AG04449 (cell line): ENCODE measurements around the gene ANO2.
A peak's percentile ranks its signal among the peaks of the same experiment; 100 is the strongest.

Experiments
- CTCF ChIA-PET: fragments of 350-600 bp; formaldehyde crosslinking; extraction: SDS; loops from one replicate; lab custom pipeline; 2021; ENCODE audit warnings: antibody characterized with exemption; lab: Yijun Ruan, JAX
- POLR2A ChIA-PET: fragments of 400-600, 350-600 bp; formaldehyde crosslinking; extraction: SDS; loops from one replicate; lab custom pipeline; 2020; ENCODE audit warnings: antibody characterized with exemption, inconsistent platforms; lab: Yijun Ruan, JAX
- DNase-seq: peaks from one replicate; pipeline ENCODE4 v3.0.0-alpha.2; 2010; ENCODE audit warnings: low read depth, low spot score
- H3K4me3 ChIP-seq: 2 replicates; pipeline ENCODE4 v1.5.1; 2011; ENCODE audit warnings: low read depth, mild to moderate bottlenecking, control low read depth, low read length
- CTCF ChIP-seq: IDR thresholded peaks from one replicate; pipeline ENCODE4 v1.5.1; 2011; ENCODE audit warnings: mild to moderate bottlenecking, moderate library complexity, low read length, control low read depth, inconsistent platforms; ENCODE audit not compliant: insufficient read depth; ENCODE audit errors: missing control alignments

Gene ANO2

GRCh38 chr12:5873281-5873919 is 71.7 kb downstream of the ANO2 start:
- ChIA-PET CTCF (interaction anchor here (1.0 to 5.8 kb wide), 4 partner anchors 124 to 702 kb away, joined by 3 to 44 read pairs (median 24); no protein-coding TSS in a partner anchor), POLR2A (no interaction called here)
- no peak for DNase-seq
- TF ChIP-seq CTCF, result no peak
- no peak overlapping the region for H3K4me3 ChIP-seq

- ChIA-PET CTCF (interaction anchor here (1.3 to 5.8 kb wide), 3 partner anchors 127 to 444 kb away, joined by 15 to 44 read pairs (median 43); no protein-coding TSS in a partner anchor), POLR2A (no interaction called here)
- no peak overlapping the region for H3K4me3 ChIP-seq
- DNase-seq, result no peak
- TF ChIP-seq CTCF, result peak; percentile 44
Measured at GRCh38 chr12:5872745-5873144, 72.3 kb downstream of the ANO2 start.

GRCh38 chr12:5871741-5872140 is 73.3 kb downstream of the ANO2 start:
- no peak for TF ChIP-seq CTCF

GRCh38 chr12:5870183-5870582 is 74.9 kb downstream of the ANO2 start:
- CTCF ChIA-PET, result interaction anchor here (1.2 to 2.7 kb wide), 2 partner anchors 125 to 442 kb away, joined by 4 to 11 read pairs; no protein-coding TSS in a partner anchor
- no peak for TF ChIP-seq CTCF
- no peak overlapping the region for H3K4me3 ChIP-seq
- POLR2A ChIA-PET, result no interaction called here
- DNase-seq, result no peak

More at GRCh38 chr12:5871741-5872140, 73.3 kb downstream of the ANO2 start:
- H3K4me3 ChIP-seq, result no peak overlapping the region
- no peak for DNase-seq
- CTCF ChIA-PET, result interaction anchor here (1.3 to 5.8 kb wide), 2 partner anchors 126 to 443 kb away, joined by 15 to 44 read pairs; no protein-coding TSS in a partner anchor
- POLR2A ChIA-PET, result no interaction called here

GRCh38 chr12:5868625-5869295 is 76.3 kb downstream of the ANO2 start:
- POLR2A ChIA-PET, result no interaction called here
- TF ChIP-seq CTCF, result no peak

GRCh38 chr12:5865397-5865796 is 79.7 kb downstream of the ANO2 start:
- ChIA-PET POLR2A (no interaction called here), CTCF (no interaction called here)
- H3K4me3 ChIP-seq, result no peak overlapping the region
- DNase-seq, result no peak
- no peak for TF ChIP-seq CTCF

More at GRCh38 chr12:5868625-5869295, 76.3 kb downstream of the ANO2 start:
- no peak overlapping the region for H3K4me3 ChIP-seq
- DNase-seq, result no peak
- CTCF ChIA-PET, result interaction anchor here (1.3 to 2.7 kb wide), 2 partner anchors 123 to 440 kb away, joined by 3 to 11 read pairs; no protein-coding TSS in a partner anchor
